Right cardiac atrium (tissue), 5 donors: ENCODE data around the gene PPT2. TPM values are rescaled to one million over a fixed set of nuclear protein-coding genes. Genes with fewer than 3 reads are reported as not detected.

Experiments
- ATAC-seq, 2 donors: fragments of 200-7000 bp; cut with Tn5 transposase; one replicate each; pipeline versions ENCODE4 v1.8.0 to v1.9.1; 2020; ENCODE audit warnings: moderate library complexity in 2 of 2, mild to moderate bottlenecking in 1 of 2
- DNase-seq, 3 donors: peaks; one replicate each; pipeline ENCODE4 v3.0.0-alpha.2; 2020
- H3K27ac ChIP-seq: one replicate; pipeline ENCODE4 v1.5.1; 2013; ENCODE audit warnings: mild to moderate bottlenecking, low read length, control low read depth, moderate library complexity
- H3K27me3 ChIP-seq: one replicate; pipeline ENCODE4 v1.6.1; 2013; ENCODE audit not compliant: control insufficient read depth, insufficient read depth
- H3K4me1 ChIP-seq: one replicate; pipeline ENCODE4 v1.6.1; 2013; ENCODE audit warnings: low read length; ENCODE audit not compliant: control insufficient read depth, insufficient read depth
- H3K4me3 ChIP-seq: one replicate; pipeline ENCODE4 v1.5.1; 2013; ENCODE audit warnings: low read length, control low read depth
- H3K9me3 ChIP-seq: one replicate; pipeline ENCODE4 v1.6.1; 2013; ENCODE audit warnings: low read length; ENCODE audit not compliant: control insufficient read depth
- WGBS: extraction: QIAGEN DNeasy Blood & Tissue Kit; methylation state at CpG from one replicate; pipeline ENCODE4 v1.1.7; 2013; 5-methylcytosine and 5-hydroxymethylcytosine counted together
- intact Hi-C, 4 donors: fragments of 100-400 bp; cut with DNase I; formaldehyde crosslinking; loops; one replicate each; pipeline versions ENCODE4 v1.11.0 to v1.14.0; 2022 to 2023
- long read RNA-seq, 4 donors: library from polyadenylated mRNA; unstranded; transcript quantifications; one replicate each; pipeline ENCODE4 v2.0.0, GENCODE V29; 2020 to 2021
- polyA plus RNA-seq: library from polyadenylated mRNA; stranded (reverse); fragments of 200-250 nt; gene quantifications from one replicate; pipeline ENCODE4 v1.2.3, GENCODE V29; 2013
- total RNA-seq, 4 donors: library from RNA; stranded (reverse); fragmentation: NEBNext Ultra II Directional; extraction: Animal tissue kit (Norgen Biotek cat#: 25700); gene quantifications; one replicate each; pipeline ENCODE4 v1.2.1, GENCODE V29; 2021
- donor health status: healthy with polysubstance abuse.
- donor health status: DM: no; HTN: yes; CAD: no.
- donor health status: DM: no; HTN: no; CAD: no.
- donor health status: DM: no; HTN: yes; CAD: no; lungs with severe emphysema.
- donor health status: DM: yes; HTN: yes; CAD: no.

The PPT2 gene, protein sequence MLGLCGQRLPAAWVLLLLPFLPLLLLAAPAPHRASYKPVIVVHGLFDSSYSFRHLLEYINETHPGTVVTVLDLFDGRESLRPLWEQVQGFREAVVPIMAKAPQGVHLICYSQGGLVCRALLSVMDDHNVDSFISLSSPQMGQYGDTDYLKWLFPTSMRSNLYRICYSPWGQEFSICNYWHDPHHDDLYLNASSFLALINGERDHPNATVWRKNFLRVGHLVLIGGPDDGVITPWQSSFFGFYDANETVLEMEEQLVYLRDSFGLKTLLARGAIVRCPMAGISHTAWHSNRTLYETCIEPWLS
- total RNA-seq (10 to 100 TPM; 26.1 to 30.5 (median 30.1) TPM), polyA plus RNA-seq (22.4 TPM)
- long read RNA-seq, donor 1, transcript PPT2-244 (9 exons, 2,053 nt): major isoform, 18 of 41 reads
- long read RNA-seq, donor 1, partial matches to known transcripts: 16 of 41 reads
- long read RNA-seq, donor 1, other reads (novel, unspliced or antisense): 3 of 41 reads
- long read RNA-seq, donor 2, transcript PPT2-244 (9 exons, 2,053 nt): major isoform, 10 of 17 reads
- long read RNA-seq, donor 2, partial matches to known transcripts: 5 of 17 reads
- long read RNA-seq, donor 2, other reads (novel, unspliced or antisense): 1 of 17 reads
- long read RNA-seq, donor 3, transcript PPT2-244 (9 exons, 2,053 nt): major isoform, 35 of 55 reads
- long read RNA-seq, donor 3, transcript PPT2-247 (9 exons, 1,754 nt): minor isoform, 6 of 55 reads
- long read RNA-seq, donor 3, partial matches to known transcripts: 8 of 55 reads
- long read RNA-seq, donor 3, other reads (novel, unspliced or antisense): 1 of 55 reads
- long read RNA-seq, donor 4, transcript PPT2-244 (9 exons, 2,053 nt): major isoform, 16 of 23 reads
- long read RNA-seq, donor 4, partial matches to known transcripts: 2 of 23 reads
- long read RNA-seq, donor 4, other reads (novel, unspliced or antisense): 2 of 23 reads

- no peaks in the 10 kb centered on the region for H3K9me3 ChIP-seq
- no peaks in the 10 kb centered on the region for H3K27me3 ChIP-seq
- peak within 1 kb of the TSS; percentile 60 for H3K4me3 ChIP-seq
- DNase-seq (peak; percentile 95 to 97 (median 97)), ATAC-seq (peak; percentile 89 to 91)
- peak within 1 kb of the TSS; percentile 70 for H3K27ac ChIP-seq
- H3K4me1 ChIP-seq: peaks cover 5% of the 10 kb centered on the region
- intact Hi-C loops: no loop called here
- WGBS: 1% methylated on average over 52 of the region's 52 CpGs
Observed at GRCh38 chr6:32153564-32154513, at the start of gene PPT2. PPT2 (plus strand) TSS chr6:32154141; CDS start chr6:32154595, 454 bp downstream.

- Histone ChIP-seq H3K4me1 (peaks cover 21% of the 10 kb centered on the region), H3K9me3 (no peaks in the 10 kb centered on the region), H3K27me3 (no peaks in the 10 kb centered on the region), H3K27ac (no peak overlapping the region), H3K4me3 (no peak overlapping the region)
- intact Hi-C loops: no loop called here
- DNase-seq (peak in 1 of 3 donors; percentile 22), ATAC-seq (no peak)
- 74% methylated on average over 4 of the region's 4 CpGs for WGBS
Observed at GRCh38 chr6:32105433-32105832, 48.5 kb upstream of the PPT2 start.

DNA sequence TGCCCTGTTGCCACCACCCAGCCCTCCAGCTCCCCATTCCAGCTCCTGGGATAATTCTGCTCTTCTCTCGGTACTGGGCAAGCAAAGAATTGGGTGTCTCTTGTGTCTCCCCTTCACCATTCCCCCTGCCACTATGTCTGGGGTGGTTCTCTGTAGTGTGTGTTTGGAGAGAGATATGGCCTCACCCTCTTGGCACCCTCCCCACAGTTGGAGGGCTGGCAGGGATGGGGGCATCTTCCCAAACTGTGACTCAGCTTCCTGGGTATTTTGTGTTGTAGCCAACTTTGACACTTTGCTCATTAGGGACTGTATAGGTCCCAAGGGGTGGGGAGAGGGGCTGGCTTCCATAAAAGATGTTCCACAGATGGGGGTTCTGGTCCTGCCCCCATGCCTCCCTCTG, 46.5 kb upstream of the PPT2 start:
- 63% methylated on average over 1 of the region's 1 CpG for WGBS
- peaks cover 35% of the 10 kb centered on the region for H3K4me1 ChIP-seq
- H3K4me3 ChIP-seq: peak overlapping the region; percentile 46
- H3K9me3 ChIP-seq: no peaks in the 10 kb centered on the region
- intact Hi-C loops: no loop called here
- peak in 2 of 3 donors; percentile 65 to 71 for DNase-seq
- H3K27me3 ChIP-seq: no peaks in the 10 kb centered on the region
- H3K27ac ChIP-seq: peak overlapping the region; percentile 96
- ATAC-seq: peak; percentile 4 to 17

GRCh38 chr6:32108094-32108627, 45.8 kb upstream of the PPT2 start:
- intact Hi-C loops: no loop called here
- WGBS: 2% methylated on average over 15 of the region's 15 CpGs
- ATAC-seq: peak; percentile 71 to 79
- Histone ChIP-seq H3K9me3 (no peaks in the 10 kb centered on the region), H3K27ac (peak overlapping the region; percentile 96), H3K4me1 (peaks cover 36% of the 10 kb centered on the region), H3K4me3 (peak overlapping the region; percentile 46), H3K27me3 (no peaks in the 10 kb centered on the region)
- peak; percentile 84 to 92 (median 92) for DNase-seq

DNA sequence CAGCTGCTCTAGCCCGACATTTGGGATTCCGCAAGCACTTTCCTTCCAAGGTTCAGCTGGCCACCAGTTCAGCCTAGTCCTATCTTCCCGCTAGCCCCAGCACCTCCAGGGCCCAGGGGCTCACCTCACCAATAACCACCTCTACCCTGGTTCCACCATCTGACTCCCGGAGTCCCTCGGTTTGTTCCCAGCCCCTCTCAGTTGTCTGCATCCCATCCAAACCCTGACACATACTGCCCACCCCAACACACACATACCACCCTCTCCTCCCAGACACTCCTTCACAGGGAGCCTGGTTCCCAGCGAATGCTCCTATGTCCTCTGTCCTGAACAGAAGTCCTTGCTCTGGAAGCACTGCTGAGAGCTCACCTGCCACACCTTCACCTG, 45.2 kb upstream of the PPT2 start:
- intact Hi-C loops: no loop called here
- WGBS: 22% methylated on average over 6 of the region's 6 CpGs
- peak overlapping the region; percentile 96 for H3K27ac ChIP-seq
- ATAC-seq: peak; percentile 0 to 1
- DNase-seq: no peak
- H3K27me3 ChIP-seq: no peaks in the 10 kb centered on the region
- H3K4me1 ChIP-seq: peaks cover 42% of the 10 kb centered on the region
- peak overlapping the region; percentile 46 for H3K4me3 ChIP-seq
- H3K9me3 ChIP-seq: no peaks in the 10 kb centered on the region

- intact Hi-C loops: no loop called here
- no peaks in the 10 kb centered on the region for H3K27me3 ChIP-seq
- peaks cover 44% of the 10 kb centered on the region for H3K4me1 ChIP-seq
- H3K9me3 ChIP-seq: no peaks in the 10 kb centered on the region
- peak within 1 kb of the TSS; percentile 96 for H3K27ac ChIP-seq
- DNase-seq: peak; percentile 76 to 85 (median 85)
- peak within 1 kb of the TSS; percentile 46 for H3K4me3 ChIP-seq
- WGBS: 8% methylated on average over 12 of the region's 12 CpGs
- ATAC-seq: peak; percentile 40 to 54
Observed at GRCh38 chr6:32109114-32109764, 44.7 kb upstream of the PPT2 start, which contains the start of gene TNXB. TNXB (minus strand) TSS chr6:32109338; CDS start chr6:32098198, 11,140 bp downstream.

GRCh38 chr6:32109765-32110160, 44.2 kb upstream of the PPT2 start:
- Histone ChIP-seq H3K4me1 (peaks cover 44% of the 10 kb centered on the region), H3K9me3 (no peaks in the 10 kb centered on the region), H3K27ac (peak overlapping the region; percentile 65), H3K4me3 (no peak overlapping the region), H3K27me3 (no peaks in the 10 kb centered on the region)
- WGBS: 29% methylated on average over 6 of the region's 6 CpGs
- no peak for DNase-seq
- intact Hi-C loops: no loop called here
- no peak for ATAC-seq

- DNase-seq (peak in 2 of 3 donors; percentile 62 to 80), ATAC-seq (peak in 1 of 2 donors; percentile 7)
Observed at GRCh38 chr6:32110632-32111031, 43.3 kb upstream of the PPT2 start.

DNA sequence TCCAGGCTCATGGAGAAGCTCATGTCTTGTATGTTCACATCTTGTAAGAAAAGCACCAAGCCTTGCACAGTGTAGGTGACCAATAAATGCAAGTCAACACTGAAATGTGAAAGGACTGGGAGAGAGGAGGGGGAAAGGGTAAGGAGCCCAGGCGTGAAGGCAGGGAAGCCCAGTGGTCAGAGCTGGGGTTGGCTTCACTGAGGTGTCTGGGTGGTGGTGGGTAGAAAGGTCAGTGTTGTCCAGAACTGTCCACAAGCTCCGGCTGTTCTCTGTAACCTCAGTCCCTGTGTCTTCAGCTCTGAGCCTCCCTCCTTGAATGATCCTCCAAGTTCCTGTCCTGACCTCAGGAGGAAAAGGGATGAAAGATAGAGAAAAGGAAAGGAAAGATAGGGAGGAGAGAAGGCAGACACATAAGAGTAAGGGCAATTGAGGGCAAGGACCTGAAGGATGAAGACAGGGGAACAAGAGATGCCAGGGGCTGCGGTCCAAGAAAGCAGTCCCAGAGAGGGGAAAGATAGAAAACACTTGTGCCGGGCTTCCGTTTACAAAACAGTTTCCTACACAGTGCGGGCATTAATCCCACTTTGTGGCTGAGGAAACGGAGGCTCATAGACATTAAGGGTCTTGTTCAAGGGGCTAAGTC, 42.4 kb upstream of the PPT2 start:
- Histone ChIP-seq H3K4me1 (peaks cover 38% of the 10 kb centered on the region), H3K9me3 (no peaks in the 10 kb centered on the region), H3K4me3 (no peak overlapping the region), H3K27ac (peak overlapping the region; percentile 49), H3K27me3 (no peaks in the 10 kb centered on the region)
- WGBS: 41% methylated on average over 7 of the region's 7 CpGs
- ATAC-seq (no peak), DNase-seq (peak in 2 of 3 donors; percentile 69 to 84)
- intact Hi-C loops: no loop called here

More at GRCh38 chr6:32110632-32111031, 43.3 kb upstream of the PPT2 start:
- Histone ChIP-seq H3K9me3 (no peaks in the 10 kb centered on the region), H3K4me1 (peaks cover 44% of the 10 kb centered on the region), H3K27ac (peak overlapping the region; percentile 65), H3K4me3 (no peak overlapping the region), H3K27me3 (no peaks in the 10 kb centered on the region)
- WGBS: 35% methylated on average over 7 of the region's 7 CpGs
- intact Hi-C loops: no loop called here
